SJSA1 (cell line): ENCODE data around the gene RILP. TPM values are rescaled to one million over a fixed set of nuclear protein-coding genes. Genes with fewer than 3 reads are reported as not detected.

Source experiments
- DNase-seq, 2 experiments: peaks; one replicate each; pipeline ENCODE4 v3.0.0-alpha.2; 2015 to 2020; ENCODE audit warnings: low spot score in 2 of 2, low read depth in 1 of 2
- H3K27ac ChIP-seq: fragments of 250-450 bp; sonication (Bioruptor Pico); 2 replicates; pipeline ENCODE4 v1.5.1; 2020; ENCODE audit warnings: mild to moderate bottlenecking, moderate library complexity
- H3K27me3 ChIP-seq: fragments of 250-450 bp; sonication (Bioruptor Pico); replicated peaks from 2 replicates; pipeline ENCODE4 v1.5.1; 2020; ENCODE audit warnings: mild to moderate bottlenecking, moderate library complexity
- H3K36me3 ChIP-seq: fragments of 250-450 bp; sonication (Bioruptor Pico); 2 replicates; pipeline ENCODE4 v1.5.1; 2020; ENCODE audit warnings: mild to moderate bottlenecking
- H3K4me1 ChIP-seq: fragments of 250-450 bp; sonication (Bioruptor Pico); replicated peaks from 2 replicates; pipeline ENCODE4 v1.6.1; 2021; ENCODE audit warnings: mild to moderate bottlenecking
- H3K4me3 ChIP-seq: fragments of 250-450 bp; sonication (Bioruptor Pico); 2 replicates; pipeline ENCODE4 v1.5.1; 2020; ENCODE audit warnings: mild to moderate bottlenecking
- H3K9me3 ChIP-seq: fragments of 250-450 bp; sonication (Bioruptor Pico); replicated peaks from 2 replicates; pipeline ENCODE4 v1.5.1; 2020; ENCODE audit warnings: mild to moderate bottlenecking
- total RNA-seq: library from RNA; depleted of rRNA; stranded (reverse); fragments of >200 nt; shearing (Covaris generic); gene quantifications from 2 replicates; pipeline ENCODE4 v1.2.3, GENCODE V29; 2014

RILP gene
- total RNA-seq, 1 experiment from 2014 or later, result 1.0 TPM

DNA sequence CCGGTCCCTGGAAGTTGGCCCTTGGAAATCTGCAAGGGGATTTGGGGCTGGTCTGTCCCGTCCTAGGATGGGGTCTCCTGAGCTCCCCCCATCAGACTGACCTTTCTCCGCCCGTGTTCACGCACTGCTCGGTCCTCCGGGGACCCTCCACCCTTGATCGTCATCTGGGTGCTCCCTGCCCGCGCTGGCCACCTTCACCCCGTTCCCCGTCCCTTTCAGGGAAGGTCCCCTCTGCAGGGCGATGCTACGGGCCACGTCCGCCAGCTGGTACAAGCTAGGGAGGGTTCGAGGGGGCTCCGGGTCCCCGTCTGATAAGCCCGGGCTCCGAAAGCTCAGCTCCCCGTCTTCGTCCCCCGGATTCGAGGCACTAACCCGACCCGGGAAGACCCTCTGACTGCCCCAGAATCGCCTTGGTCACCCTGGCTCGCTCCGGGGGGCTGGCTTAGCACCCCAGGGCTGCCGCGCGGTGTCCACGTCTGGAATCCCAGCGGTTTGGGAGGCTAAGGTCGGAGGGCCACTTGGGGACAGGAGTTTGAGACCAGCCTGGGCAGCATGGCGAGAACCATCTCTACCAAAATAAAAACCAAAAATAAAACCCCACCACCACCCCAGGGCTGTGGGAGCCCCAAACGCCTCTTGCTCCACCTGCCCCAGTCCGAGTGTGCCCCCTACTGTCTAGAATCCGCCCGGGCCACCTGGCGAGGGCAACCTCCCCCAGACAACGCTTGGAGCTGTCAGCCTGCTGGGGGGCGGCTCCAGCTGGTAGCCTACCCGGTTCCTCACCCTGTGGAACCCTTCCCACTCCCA lies 20.0 kb downstream of the RILP start:
- DNase-seq, result peak in 1 of 2 experiments; percentile 28
- no peak overlapping the region for H3K27ac ChIP-seq
- H3K4me1 ChIP-seq, result peaks cover 19% of the 10 kb centered on the region
- H3K36me3 ChIP-seq, result no peaks in the 10 kb centered on the region
- no peaks in the 10 kb centered on the region for H3K9me3 ChIP-seq
- H3K4me3 ChIP-seq, result peak overlapping the region; percentile 78
- 0 out of 2 replicates have a peak, but pooled peaks cover 3% of the 10 kb centered on the region for H3K27me3 ChIP-seq

DNA sequence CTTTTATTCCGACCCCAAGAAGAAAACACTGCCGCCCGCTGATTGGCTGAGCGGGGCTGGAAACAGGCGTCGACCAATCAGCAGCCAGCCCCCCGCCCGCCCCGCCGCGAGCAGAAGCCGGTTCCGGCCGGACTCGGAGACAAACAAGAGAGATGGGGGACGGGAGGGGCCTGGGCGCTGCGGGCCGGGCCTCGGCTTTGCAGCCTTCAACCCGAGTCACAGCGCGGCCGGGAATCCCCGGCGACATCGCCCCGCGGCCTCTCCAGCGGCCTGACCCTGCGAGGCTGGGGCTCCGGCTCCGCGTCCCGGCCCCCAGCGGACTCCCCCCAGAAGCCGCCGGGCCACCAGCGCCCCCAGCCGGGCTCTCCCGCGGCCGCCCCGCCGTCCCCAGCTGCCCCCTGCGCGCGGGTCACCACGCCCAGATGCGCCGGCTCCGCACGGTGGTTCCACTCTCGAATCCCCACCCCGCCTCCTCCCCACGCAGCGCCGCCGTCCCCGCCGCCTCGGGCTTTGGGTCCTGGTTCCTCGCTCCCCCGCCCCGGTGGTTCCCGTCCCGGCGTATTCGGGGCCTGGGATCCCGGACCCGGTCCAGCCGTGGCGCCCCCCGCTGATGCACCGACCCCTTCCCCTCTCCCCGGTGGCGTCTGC lies 20.7 kb downstream of the RILP start:
- peaks cover 19% of the 10 kb centered on the region for H3K4me1 ChIP-seq
- peak overlapping the region; percentile 44 for H3K27ac ChIP-seq
- H3K27me3 ChIP-seq, result 0 out of 2 replicates have a peak, but pooled peaks cover 3% of the 10 kb centered on the region
- DNase-seq, result peak; percentile 91 to 94
- H3K36me3 ChIP-seq, result no peaks in the 10 kb centered on the region
- H3K9me3 ChIP-seq, result no peaks in the 10 kb centered on the region
- H3K4me3 ChIP-seq, result peak overlapping the region; percentile 78

DNA sequence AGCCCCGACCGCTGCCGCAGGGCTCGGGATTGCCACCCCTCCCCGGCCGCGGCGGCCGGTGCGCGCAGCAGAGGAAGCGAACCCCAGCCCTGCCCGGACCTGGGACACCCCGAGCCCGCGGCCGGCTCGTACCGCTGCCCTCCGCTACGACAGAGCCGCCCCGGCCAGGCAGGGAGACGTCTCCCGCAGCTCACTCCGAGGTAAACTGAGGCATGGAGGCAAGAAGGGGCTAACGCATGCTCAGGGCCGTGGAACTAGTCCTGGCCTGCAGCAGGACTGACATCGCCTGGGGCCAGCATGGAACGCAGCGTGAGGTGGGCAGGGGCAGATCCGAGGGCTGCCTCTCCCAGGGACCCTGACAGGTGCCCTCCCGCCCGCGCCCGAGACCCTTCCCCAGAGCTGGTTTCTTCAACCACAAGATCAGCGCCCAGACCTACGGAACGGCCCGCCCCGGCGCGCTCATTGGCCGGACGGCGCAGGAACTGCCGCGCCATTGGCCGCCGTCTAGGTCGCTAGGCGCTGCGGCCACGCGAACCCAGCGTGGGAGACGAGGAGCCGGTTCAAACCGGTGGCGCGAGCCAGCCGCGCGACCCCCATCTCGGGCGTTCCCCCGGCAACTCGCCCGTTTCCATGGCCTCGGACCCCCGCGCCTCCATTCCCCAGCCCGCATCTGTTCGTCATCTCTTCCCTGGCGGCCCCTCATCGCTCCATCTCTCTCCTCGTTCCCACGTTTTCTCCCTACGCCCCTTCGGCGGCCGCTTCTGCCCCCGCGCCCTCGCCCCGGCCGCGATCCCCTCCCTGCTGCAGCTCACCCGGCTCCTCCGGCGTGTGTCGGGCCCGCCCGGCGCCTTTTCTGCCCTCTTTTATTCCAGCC lies 21.4 kb downstream of the RILP start, which contains the start of gene SLC43A2:
SLC43A2 (minus strand) TSS at position 853 of the 874 bp plus-strand sequence. CDS start 960 bp downstream, outside the sequence.
- H3K4me1 ChIP-seq, result peaks cover 19% of the 10 kb centered on the region
- H3K27ac ChIP-seq, result peak within 1 kb of the TSS; percentile 44
- H3K36me3 ChIP-seq, result no peaks in the 10 kb centered on the region
- no peaks in the 10 kb centered on the region for H3K9me3 ChIP-seq
- H3K4me3 ChIP-seq, result peak within 1 kb of the TSS; percentile 78
- DNase-seq, result peak; percentile 64 to 68
- H3K27me3 ChIP-seq, result 0 out of 2 replicates have a peak, but pooled peaks cover 3% of the 10 kb centered on the region

DNA sequence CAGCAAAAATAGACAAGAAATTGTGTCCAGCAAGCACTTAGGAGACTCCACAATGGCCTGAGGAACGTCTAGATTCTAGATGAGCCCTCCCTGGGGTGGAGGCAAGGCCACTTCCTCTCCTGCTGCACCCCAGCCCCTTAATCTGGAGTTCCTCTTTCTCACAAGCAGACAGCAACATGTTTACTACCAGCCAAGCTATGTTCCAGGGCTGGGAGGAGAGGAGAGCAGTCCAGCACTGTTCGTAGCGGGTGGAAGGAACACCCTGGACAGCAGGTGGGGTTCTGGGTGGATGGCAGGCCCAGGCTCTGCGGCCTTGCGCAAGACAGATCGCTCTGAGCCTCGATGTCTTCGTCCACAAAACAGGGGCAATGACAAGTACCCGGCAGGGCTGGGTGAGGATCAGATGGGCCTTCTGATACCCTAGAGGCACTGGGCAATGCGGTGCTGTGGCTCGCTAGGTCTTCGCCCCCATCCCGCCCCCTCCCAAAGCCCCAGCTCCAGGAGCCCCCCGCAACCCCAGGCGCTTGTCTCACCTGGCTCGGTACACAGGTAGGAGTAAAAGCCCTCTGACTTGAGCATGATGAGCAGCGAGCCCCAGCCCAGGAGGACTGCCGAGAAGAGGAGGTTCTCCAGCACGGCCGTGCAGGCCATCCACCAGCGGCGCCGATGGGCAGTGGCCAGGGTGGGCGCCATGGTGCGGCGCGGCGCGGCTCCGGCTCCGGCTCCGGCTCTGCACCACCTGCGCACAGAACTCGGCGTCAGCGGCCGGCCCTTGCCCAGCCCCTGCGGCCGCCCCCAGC lies 22.3 kb downstream of the RILP start:
- peaks cover 19% of the 10 kb centered on the region for H3K4me1 ChIP-seq
- H3K27ac ChIP-seq, result no peak overlapping the region
- H3K4me3 ChIP-seq, result peak overlapping the region; percentile 78
- no peak for DNase-seq
- H3K9me3 ChIP-seq, result no peaks in the 10 kb centered on the region
- 0 out of 2 replicates have a peak, but pooled peaks cover 3% of the 10 kb centered on the region for H3K27me3 ChIP-seq
- H3K36me3 ChIP-seq, result no peaks in the 10 kb centered on the region

DNA sequence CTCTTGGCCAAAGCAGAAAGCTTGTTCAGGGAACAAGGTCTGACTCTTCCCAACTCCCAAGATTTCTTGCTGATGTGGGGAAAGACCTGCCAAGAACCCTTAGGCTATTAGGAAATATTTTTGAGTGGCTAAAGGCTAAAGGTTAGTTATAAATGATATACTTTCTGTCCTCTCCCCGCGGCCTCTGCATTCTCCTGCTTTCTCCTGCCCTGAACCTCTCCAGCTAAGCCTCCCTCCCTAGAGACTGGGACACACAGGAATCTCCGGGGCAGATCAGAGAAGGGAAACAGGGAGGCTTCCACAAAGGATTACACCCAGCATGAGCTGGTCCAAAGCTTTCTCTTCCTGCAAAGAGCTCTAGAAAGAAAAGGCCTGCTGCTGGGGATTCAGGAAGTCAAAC lies 23.3 kb downstream of the RILP start:
- Histone ChIP-seq H3K4me3 (no peak overlapping the region), H3K4me1 (peaks cover 19% of the 10 kb centered on the region), H3K27ac (no peak overlapping the region), H3K36me3 (no peaks in the 10 kb centered on the region), H3K9me3 (no peaks in the 10 kb centered on the region), H3K27me3 (no peaks in the 10 kb centered on the region)
- DNase-seq, result no peak

DNA sequence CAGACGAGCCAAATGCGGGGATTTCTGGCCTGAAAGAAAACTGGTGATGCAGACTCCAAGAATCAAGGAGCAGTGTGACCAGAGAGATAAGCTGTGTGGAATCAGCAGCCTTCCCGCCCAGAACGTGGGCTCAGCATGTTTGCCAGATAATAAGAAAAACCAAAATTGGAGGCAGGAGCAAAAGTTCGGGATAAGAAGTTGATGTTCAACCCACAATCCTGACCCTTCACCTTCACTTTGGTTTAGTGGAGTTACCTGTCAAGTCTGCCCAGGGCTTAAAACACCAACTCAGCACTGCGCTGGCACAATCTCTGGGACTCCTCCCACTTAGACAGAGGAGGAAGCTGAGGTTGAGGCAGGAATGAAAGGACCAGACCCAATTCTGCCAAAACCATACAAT lies 24.1 kb downstream of the RILP start:
- no peak for DNase-seq
- Histone ChIP-seq H3K4me3 (no peak overlapping the region), H3K9me3 (no peaks in the 10 kb centered on the region), H3K27me3 (no peaks in the 10 kb centered on the region), H3K36me3 (no peaks in the 10 kb centered on the region), H3K27ac (no peak overlapping the region), H3K4me1 (peaks cover 19% of the 10 kb centered on the region)

DNA sequence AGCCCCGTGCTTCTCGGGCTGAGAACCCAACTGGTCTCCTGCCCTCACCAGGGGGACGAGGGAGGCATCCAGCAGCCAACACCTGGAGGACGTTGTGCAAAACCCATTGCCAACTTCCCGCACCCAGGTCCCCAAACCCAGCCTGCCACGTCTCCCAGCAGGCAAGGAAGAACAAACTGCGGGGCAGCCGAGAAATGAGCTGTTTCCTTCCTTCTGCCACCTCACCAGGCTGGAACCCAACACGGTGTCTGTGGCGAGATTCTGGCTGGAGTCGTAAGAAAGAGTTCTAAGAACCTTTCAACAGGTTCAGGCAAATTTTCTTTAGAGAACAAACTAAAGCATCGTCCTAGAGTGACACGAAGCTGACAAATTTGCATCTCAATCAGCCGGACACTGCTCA lies 24.6 kb downstream of the RILP start:
- H3K9me3 ChIP-seq, result no peaks in the 10 kb centered on the region
- H3K4me1 ChIP-seq, result peaks cover 19% of the 10 kb centered on the region
- H3K27ac ChIP-seq, result no peak overlapping the region
- no peak overlapping the region for H3K4me3 ChIP-seq
- H3K27me3 ChIP-seq, result no peaks in the 10 kb centered on the region
- no peaks in the 10 kb centered on the region for H3K36me3 ChIP-seq
- no peak for DNase-seq

DNA sequence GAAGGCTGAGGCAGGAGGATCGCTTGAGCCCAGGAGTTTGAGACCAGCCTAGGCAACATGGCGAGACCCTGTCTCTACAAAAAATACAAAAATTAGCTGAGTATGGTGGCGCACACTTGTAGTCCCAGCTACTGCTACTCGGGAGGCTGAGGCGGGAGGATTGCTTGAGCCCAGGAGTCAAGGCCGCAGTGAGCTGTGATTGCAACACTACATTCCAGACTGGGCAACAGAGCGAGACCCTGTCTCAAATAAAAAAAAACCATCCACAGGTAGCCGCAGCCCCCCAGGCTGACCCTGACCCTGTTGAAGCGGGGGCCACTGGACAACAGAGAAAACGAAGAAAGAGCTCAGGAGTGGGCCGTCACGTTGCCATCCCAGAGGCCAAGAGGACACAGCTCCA lies 25.0 kb downstream of the RILP start:
- no peaks in the 10 kb centered on the region for H3K36me3 ChIP-seq
- no peak overlapping the region for H3K27ac ChIP-seq
- no peaks in the 10 kb centered on the region for H3K9me3 ChIP-seq
- H3K4me3 ChIP-seq, result no peak overlapping the region
- H3K27me3 ChIP-seq, result no peaks in the 10 kb centered on the region
- no peak for DNase-seq
- peaks cover 16% of the 10 kb centered on the region for H3K4me1 ChIP-seq

DNA sequence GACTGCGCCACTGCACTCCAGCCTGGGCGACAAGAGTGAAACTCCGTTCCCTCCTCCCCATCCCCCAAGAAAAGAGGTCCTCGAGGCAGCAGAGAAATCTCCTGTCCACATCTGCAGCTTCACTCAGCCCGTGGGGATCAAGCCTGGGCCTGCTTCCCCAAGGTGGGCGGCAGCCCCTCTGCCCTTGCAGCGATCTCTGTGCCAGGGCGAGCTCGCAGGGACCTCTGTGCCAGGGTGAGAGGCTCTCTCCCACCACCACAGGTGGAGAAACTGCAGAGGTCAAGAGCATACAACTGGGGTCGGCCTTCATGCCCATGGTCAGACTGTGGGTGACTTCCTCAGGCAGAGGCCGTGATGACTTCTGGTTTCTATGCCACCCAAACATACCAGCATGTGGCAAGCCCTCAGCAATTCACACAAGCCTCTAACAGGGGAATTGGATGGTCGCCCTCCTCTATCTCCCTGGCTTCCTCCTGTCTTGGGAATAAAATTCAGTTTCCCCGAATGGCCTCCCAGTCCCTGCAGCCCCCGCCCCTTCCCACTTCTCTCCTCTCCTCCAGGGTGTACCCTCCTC lies 26.5 kb downstream of the RILP start:
- H3K4me3 ChIP-seq, result no peak overlapping the region
- no peaks in the 10 kb centered on the region for H3K36me3 ChIP-seq
- H3K27ac ChIP-seq, result no peak overlapping the region
- H3K9me3 ChIP-seq, result no peaks in the 10 kb centered on the region
- H3K27me3 ChIP-seq, result no peaks in the 10 kb centered on the region
- H3K4me1 ChIP-seq, result peaks cover 6% of the 10 kb centered on the region
- no peak for DNase-seq

DNA sequence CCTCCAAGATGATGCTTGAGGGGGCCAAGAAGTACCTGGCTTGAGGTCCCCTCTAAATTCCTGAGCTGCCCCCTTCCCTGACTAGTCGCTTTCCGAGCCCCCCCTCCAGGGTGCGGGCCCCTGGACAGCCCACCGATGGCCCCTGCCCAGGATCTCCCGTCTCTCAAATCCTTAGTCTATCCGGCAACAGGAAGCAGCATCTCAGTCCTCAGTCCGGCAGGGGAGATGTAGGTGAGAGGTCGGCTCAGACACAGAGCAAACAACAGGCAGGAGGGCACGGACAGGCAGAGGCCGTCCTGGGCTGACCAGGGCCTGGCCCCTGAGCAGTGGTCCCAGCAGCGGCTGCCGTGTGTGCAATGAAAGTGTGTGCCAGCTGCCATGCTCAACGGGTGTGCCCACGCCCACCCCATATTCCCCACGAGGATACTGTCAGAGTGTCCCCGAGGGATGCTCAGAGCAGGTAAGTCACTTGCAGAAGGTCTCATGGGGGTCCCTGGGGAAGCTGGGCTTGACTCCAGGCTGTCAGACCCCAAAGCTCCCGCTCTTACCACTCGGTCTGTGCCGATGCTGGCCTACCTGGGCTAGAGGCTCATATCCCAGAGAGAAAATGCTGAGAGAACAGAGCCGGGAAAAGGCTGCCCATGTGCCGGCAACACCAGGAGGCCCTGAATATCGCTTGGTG lies 28.3 kb downstream of the RILP start:
- Histone ChIP-seq H3K27me3 (no peaks in the 10 kb centered on the region), H3K27ac (no peak overlapping the region), H3K4me1 (peaks cover 8% of the 10 kb centered on the region), H3K9me3 (no peaks in the 10 kb centered on the region), H3K4me3 (no peak overlapping the region), H3K36me3 (no peaks in the 10 kb centered on the region)
- no peak for DNase-seq

DNA sequence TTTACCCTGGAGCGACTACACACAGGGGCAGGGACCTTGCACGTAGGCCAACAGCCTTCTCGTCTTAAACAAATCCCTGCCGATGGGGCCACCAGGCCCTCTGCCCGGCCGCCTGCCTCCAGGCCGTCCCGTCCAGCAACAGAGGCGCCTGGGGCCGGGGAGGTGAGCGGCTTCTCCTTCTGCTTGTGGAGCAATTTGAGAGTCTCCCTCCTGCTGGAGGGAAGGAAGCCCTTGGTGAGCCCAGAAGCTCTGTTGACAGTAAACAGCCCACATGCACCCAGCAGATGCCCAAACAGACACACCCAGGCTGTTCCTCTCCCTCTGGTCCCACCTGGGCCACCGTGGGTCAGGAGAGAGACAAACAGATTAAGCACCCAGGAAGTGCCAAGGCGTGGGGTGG lies 29.2 kb downstream of the RILP start:
- no peak for DNase-seq
- H3K36me3 ChIP-seq, result no peaks in the 10 kb centered on the region
- H3K4me1 ChIP-seq, result peaks cover 8% of the 10 kb centered on the region
- no peak overlapping the region for H3K27ac ChIP-seq
- no peaks in the 10 kb centered on the region for H3K27me3 ChIP-seq
- H3K9me3 ChIP-seq, result no peaks in the 10 kb centered on the region
- H3K4me3 ChIP-seq, result no peak overlapping the region

DNA sequence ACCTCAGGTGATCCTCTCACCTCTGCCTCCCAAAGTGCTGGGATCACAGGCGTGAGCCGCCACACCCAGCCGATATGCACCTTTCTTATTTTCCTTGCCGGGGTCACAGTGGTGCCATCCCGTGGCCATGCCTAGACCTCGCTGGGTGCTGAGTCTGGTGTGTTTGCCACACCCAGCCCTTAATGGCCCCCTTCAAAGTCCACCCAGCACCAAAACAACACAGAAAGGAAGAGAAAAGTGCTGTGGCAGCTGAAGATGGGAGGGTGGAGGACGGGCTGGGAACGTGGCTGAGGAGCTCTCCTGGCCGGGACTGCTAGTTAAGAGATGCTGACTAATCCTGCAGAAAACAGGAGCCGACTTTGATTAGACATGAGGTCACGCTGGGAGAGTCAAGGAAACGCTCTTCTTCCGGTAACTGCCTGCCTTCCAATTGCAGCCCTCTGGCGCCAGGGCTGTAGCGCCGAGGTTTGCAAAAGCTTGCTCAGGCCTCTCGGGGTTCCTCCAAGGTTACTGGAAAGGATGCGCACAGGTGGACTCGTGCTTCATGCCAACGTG lies 32.0 kb downstream of the RILP start:
- Histone ChIP-seq H3K27me3 (no peaks in the 10 kb centered on the region), H3K4me3 (no peak overlapping the region), H3K9me3 (no peaks in the 10 kb centered on the region), H3K27ac (no peak overlapping the region), H3K36me3 (no peaks in the 10 kb centered on the region), H3K4me1 (peaks cover 8% of the 10 kb centered on the region)
- peak in 1 of 2 experiments; percentile 31 for DNase-seq
